ENCODE results near the gene PCSK5. TPM values are rescaled to one million over a fixed set of nuclear protein-coding genes. Genes with fewer than 3 reads are reported as not detected.

The PCSK5 gene
- total RNA-seq, 4 donors from 2014 or later: 9.6 to 41.8 (median 15.1) TPM

GRCh38 chr9:75909776-75910175 is 19.3 kb downstream of the PCSK5 start:
- Histone ChIP-seq H3K36me3 (no peaks in the 10 kb centered on the region), H3K9me3 (no peaks in the 10 kb centered on the region), H3K4me3 (replicated peaks in 1 of 3) (no peak overlapping the region), H3K4me1 (no peaks in the 10 kb centered on the region), H3K27ac (no peak overlapping the region), H3K27me3 (no peaks in the 10 kb centered on the region)
- DNase-seq: no peak
- no peak for TF ChIP-seq POLR2A (IDR thresholded peaks at IDR 0.05)
- no peak for TF ChIP-seq CTCF (IDR thresholded peaks at IDR 0.05)
- WGBS, 2 donors: 85 to 91% methylated on average over 5 of the region's 5 CpGs
- intact Hi-C loops (cut with DNase I): no loop called here

GRCh38 chr9:75910731-75911130 is 20.3 kb downstream of the PCSK5 start:
- no peak for TF ChIP-seq CTCF (IDR thresholded peaks at IDR 0.05)
- TF ChIP-seq POLR2A (IDR thresholded peaks at IDR 0.05): no peak
- no peaks in the 10 kb centered on the region for H3K4me1 ChIP-seq
- no peak for DNase-seq
- no peaks in the 10 kb centered on the region for H3K9me3 ChIP-seq
- H3K4me3 ChIP-seq (replicated peaks in 1 of 3): no peak overlapping the region
- H3K27me3 ChIP-seq: no peaks in the 10 kb centered on the region
- no peak overlapping the region for H3K27ac ChIP-seq
- WGBS, 2 donors: 86 to 90% methylated on average over 4 of the region's 4 CpGs
- intact Hi-C loops (cut with DNase I): no loop called here
- H3K36me3 ChIP-seq: no peaks in the 10 kb centered on the region

- Histone ChIP-seq H3K4me3 (replicated peaks in 1 of 3) (no peak overlapping the region), H3K4me1 (no peaks in the 10 kb centered on the region), H3K27ac (no peak overlapping the region), H3K27me3 (no peaks in the 10 kb centered on the region), H3K9me3 (no peaks in the 10 kb centered on the region), H3K36me3 (no peaks in the 10 kb centered on the region)
- DNase-seq: no peak
- intact Hi-C loops (cut with DNase I): no loop called here
- TF ChIP-seq POLR2A (IDR thresholded peaks at IDR 0.05) (no peak), CTCF (IDR thresholded peaks at IDR 0.05) (no peak)
- WGBS, 2 donors: 95 to 99% methylated on average over 2 to 3 of the region's 3 CpGs
These were observed 20.9 kb downstream of the PCSK5 start for GRCh38 chr9:75911390-75911789.

- H3K27ac ChIP-seq: no peak overlapping the region
- no peak for DNase-seq
- H3K9me3 ChIP-seq: no peaks in the 10 kb centered on the region
- TF ChIP-seq CTCF (IDR thresholded peaks at IDR 0.05) (no peak), POLR2A (IDR thresholded peaks at IDR 0.05) (no peak)
- H3K4me1 ChIP-seq: no peaks in the 10 kb centered on the region
- H3K36me3 ChIP-seq: no peaks in the 10 kb centered on the region
- H3K27me3 ChIP-seq: no peaks in the 10 kb centered on the region
- H3K4me3 ChIP-seq (replicated peaks in 1 of 3): no peak overlapping the region
- WGBS, 2 donors: 85 to 98% methylated on average over 3 of the region's 3 CpGs
- intact Hi-C loops (cut with DNase I): no loop called here
These were observed 22.5 kb downstream of the PCSK5 start for GRCh38 chr9:75912951-75913350.

- Histone ChIP-seq H3K9me3 (no peaks in the 10 kb centered on the region), H3K4me1 (no peaks in the 10 kb centered on the region), H3K36me3 (no peaks in the 10 kb centered on the region), H3K27ac (no peak overlapping the region), H3K4me3 (replicated peaks in 1 of 3) (no peak overlapping the region), H3K27me3 (no peaks in the 10 kb centered on the region)
- TF ChIP-seq POLR2A (IDR thresholded peaks at IDR 0.05): no peak
- no peak for TF ChIP-seq CTCF (IDR thresholded peaks at IDR 0.05)
- 93 to 98% methylated on average over 4 of the region's 4 CpGs for WGBS, 2 donors
- no peak for DNase-seq
- intact Hi-C loops (cut with DNase I): no loop called here
These were observed 23.5 kb downstream of the PCSK5 start for GRCh38 chr9:75914002-75914401.
